PC-3 (cell line): Measurements from ENCODE around the gene BACH2.

Experiments used
- CTCF ChIP-seq: fragments of 300-600 bp; sonication (generic); conservative IDR thresholded peaks from 2 replicates; pipeline ENCODE4 v1.5.1; 2017; ENCODE audit warnings: antibody characterized with exemption, low read depth, mild to moderate bottlenecking, low read length
- EZH2 ChIP-seq: fragments of 300-600 bp; sonication (generic); IDR thresholded peaks from one replicate; pipeline ENCODE4 v1.6.1; 2017; ENCODE audit warnings: antibody characterized with exemption, mild to moderate bottlenecking, low read length; ENCODE audit not compliant: unreplicated experiment

- TF ChIP-seq CTCF: no peak
- TF ChIP-seq EZH2: no peak
Observed at GRCh38 chr6:90298459-90299053, 1.9 kb upstream of the BACH2 start.
